HepG2 (cell line): ENCODE results near the gene THRSP. TPM values are rescaled to one million over a fixed set of nuclear protein-coding genes. Genes with fewer than 3 reads are reported as not detected.

Experiments used
- AHR ChIP-seq: IDR thresholded peaks from 2 replicates; pipeline ENCODE4 v1.6.1; 2018; ENCODE audit warnings: missing genetic modification reagents, missing compliant biosample characterization
- HMGA1 ChIP-seq: sonication (generic); formaldehyde crosslinking; conservative IDR thresholded peaks from 2 replicates; pipeline ENCODE4 v1.4.0; 2020; ENCODE audit warnings: missing genetic modification reagents
- KLF15 ChIP-seq: sonication (generic); formaldehyde crosslinking; IDR thresholded peaks from 2 replicates; pipeline ENCODE4 v1.8.1; 2023; ENCODE audit warnings: borderline replicate concordance, mild to moderate bottlenecking, inconsistent platforms, missing genetic modification reagents, mixed read lengths
- NONO ChIP-seq, 2 experiments: fragments of 450-650 bp in 1 of 2; sonication (generic) in 1 of 2; formaldehyde crosslinking in 1 of 2; IDR thresholded peaks in 1 of 2; conservative IDR thresholded peaks in 1 of 2; 2 replicates each; pipeline versions ENCODE4 v1.6.1 to v1.8.0; 2017 to 2022; ENCODE audit warnings: mild to moderate bottlenecking in 1 of 2, missing genetic modification reagents in 1 of 2, moderate library complexity in 1 of 2
- SP1 ChIP-seq, 2 experiments: fragments of 450-650 bp in 1 of 2; sonication (generic) in 1 of 2; formaldehyde crosslinking in 1 of 2; IDR thresholded peaks; 2 replicates each; pipeline versions ENCODE4 v1.4.0 to v1.6.1; 2016 to 2020; ENCODE audit warnings: missing genetic modification reagents in 1 of 2
- SRSF1 ChIP-seq: fragments of 200-400 bp; formaldehyde crosslinking; optimal IDR thresholded peaks from 2 replicates; pipeline ENCODE3; 2017; ENCODE audit warnings: mild to moderate bottlenecking, low read depth, low read length, moderate library complexity
- TCF7 ChIP-seq: sonication (generic); IDR thresholded peaks from 2 replicates; pipeline ENCODE4 v1.6.1; 2016; ENCODE audit warnings: antibody characterized with exemption, low read depth
- THAP11 ChIP-seq: IDR thresholded peaks from 2 replicates; pipeline ENCODE4 v1.6.1; 2016; ENCODE audit warnings: missing biosample characterization, missing genetic modification reagents
- ZBTB37 ChIP-seq: sonication (generic); formaldehyde crosslinking; IDR thresholded peaks from 2 replicates; pipeline ENCODE4 v1.4.0; 2020; ENCODE audit warnings: mild to moderate bottlenecking, missing genetic modification reagents
- ZBTB44 ChIP-seq: sonication (generic); formaldehyde crosslinking; IDR thresholded peaks from 2 replicates; pipeline ENCODE4 v1.4.0; 2020; ENCODE audit warnings: missing genetic modification reagents
- ZHX1 ChIP-seq: sonication (generic); formaldehyde crosslinking; IDR thresholded peaks from 2 replicates; pipeline ENCODE4 v1.8.1; 2022; ENCODE audit warnings: low read depth, mild to moderate bottlenecking, missing genetic modification reagents
- ZNF180 ChIP-seq: sonication (generic); formaldehyde crosslinking; IDR thresholded peaks from 2 replicates; pipeline ENCODE4 v1.4.0; 2020; ENCODE audit warnings: low read depth, missing genetic modification reagents, borderline replicate concordance
- ZNF232 ChIP-seq: sonication (generic); formaldehyde crosslinking; IDR thresholded peaks from 2 replicates; pipeline ENCODE4 v1.4.0; 2020; ENCODE audit warnings: missing genetic modification reagents, borderline replicate concordance
- ZNF234 ChIP-seq: sonication (generic); formaldehyde crosslinking; conservative IDR thresholded peaks from 2 replicates; pipeline ENCODE4 v1.5.1; 2020; ENCODE audit warnings: mild to moderate bottlenecking, missing genetic modification reagents
- ZNF431 ChIP-seq: sonication (generic); formaldehyde crosslinking; IDR thresholded peaks from 2 replicates; pipeline ENCODE4 v1.9.0; 2022; ENCODE audit warnings: missing genetic modification reagents, low read depth, mild to moderate bottlenecking, borderline replicate concordance
- ZNF468 ChIP-seq: sonication (generic); formaldehyde crosslinking; IDR thresholded peaks from 2 replicates; pipeline ENCODE4 v1.8.0; 2022; ENCODE audit warnings: mild to moderate bottlenecking, moderate library complexity, missing genetic modification reagents
- ZSCAN22 ChIP-seq: sonication (generic); formaldehyde crosslinking; IDR thresholded peaks from 2 replicates; pipeline ENCODE4 v1.4.0; 2020; ENCODE audit warnings: mild to moderate bottlenecking, missing genetic modification reagents
- ZSCAN9 ChIP-seq: IDR thresholded peaks from 2 replicates; pipeline ENCODE4 v1.6.1; 2016; ENCODE audit warnings: borderline replicate concordance
- polyA plus RNA-seq, 8 experiments: library from polyadenylated mRNA; depleted of rRNA in 3 of 8; stranded (reverse) in 7 of 8; unstranded in 1 of 8; fragments of >200 nt; fragmentation: Illumina TruSeq in 4 of 8; extraction: Trizol in 4 of 8; gene quantifications; 2 replicates each; pipeline versions ENCODE4 v1.2.1 to v1.2.3, GENCODE V29; 2011 to 2016; ENCODE audit warnings: low read depth in 4 of 8, missing spikeins in 1 of 8, mixed read lengths in 1 of 8; ENCODE audit not compliant: insufficient read depth in 1 of 8
- total RNA-seq, 5 experiments: library from RNA; depleted of rRNA; stranded (reverse); fragments of >200 nt; fragmentation: Illumina TruSeq; extraction: Trizol; gene quantifications; 2 replicates each; pipeline ENCODE4 v1.2.3, GENCODE V29; 2016; ENCODE audit warnings: low read depth in 1 of 5
- TF ChIP-seq, protein P1 (sequence below): sonication (generic); formaldehyde crosslinking; IDR thresholded peaks from 2 replicates; pipeline ENCODE4 v1.8.1; 2022; ENCODE audit warnings: mild to moderate bottlenecking, missing genetic modification reagents

The THRSP gene
- total and polyA plus RNA-seq, 2 of the 13 experiments (the other 11 are each of a cell fraction or from before 2014, with no cell fraction given): 0.13 to 0.58 TPM

- TF ChIP-seq ZNF232: no peak
- TF ChIP-seq SP1 (IDR thresholded peaks at IDR 0.05): no peak
- TF ChIP-seq SP1 (CRISPR knock-in tag; IDR thresholded peaks at IDR 0.05): no peak
- TF ChIP-seq, protein P1, sequence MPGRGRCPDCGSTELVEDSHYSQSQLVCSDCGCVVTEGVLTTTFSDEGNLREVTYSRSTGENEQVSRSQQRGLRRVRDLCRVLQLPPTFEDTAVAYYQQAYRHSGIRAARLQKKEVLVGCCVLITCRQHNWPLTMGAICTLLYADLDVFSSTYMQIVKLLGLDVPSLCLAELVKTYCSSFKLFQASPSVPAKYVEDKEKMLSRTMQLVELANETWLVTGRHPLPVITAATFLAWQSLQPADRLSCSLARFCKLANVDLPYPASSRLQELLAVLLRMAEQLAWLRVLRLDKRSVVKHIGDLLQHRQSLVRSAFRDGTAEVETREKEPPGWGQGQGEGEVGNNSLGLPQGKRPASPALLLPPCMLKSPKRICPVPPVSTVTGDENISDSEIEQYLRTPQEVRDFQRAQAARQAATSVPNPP (CRISPR knock-in tag): no peak
- TF ChIP-seq ZNF431: no peak
- no peak for TF ChIP-seq ZBTB44 (CRISPR knock-in tag)
- TF ChIP-seq ZBTB37 (CRISPR knock-in tag): no peak
- TF ChIP-seq AHR (CRISPR knock-in tag): no peak
- TF ChIP-seq ZNF234 (CRISPR knock-in tag): no peak
- TF ChIP-seq THAP11 (CRISPR knock-in tag): peak; percentile 40; the same call in 1 of the 2 replicates
- no peak for TF ChIP-seq KLF15 (CRISPR knock-in tag)
- no peak for TF ChIP-seq ZSCAN22 (CRISPR knock-in tag)
- TF ChIP-seq NONO (IDR thresholded peaks at IDR 0.05): 0 out of 2 replicates have a peak, but pooled peaks have one; percentile 17
- no peak for TF ChIP-seq NONO (CRISPR knock-in tag; conservative IDR thresholded peaks at IDR 0.05)
- TF ChIP-seq ZHX1 (CRISPR knock-in tag): no peak
- no peak for TF ChIP-seq ZNF180 (CRISPR knock-in tag)
- no peak for TF ChIP-seq ZNF468 (CRISPR knock-in tag)
- TF ChIP-seq TCF7: no peak
- TF ChIP-seq HMGA1 (CRISPR knock-in tag): no peak
- TF ChIP-seq ZSCAN9 (CRISPR knock-in tag): 0 out of 2 replicates have a peak, but pooled peaks have one; percentile 17
- TF ChIP-seq SRSF1: no peak
Measured at GRCh38 chr11:78039919-78040671, 23.6 kb upstream of the THRSP start (continued).
